Left lung (tissue), 10 donors: Measurements from ENCODE around the gene F12. TPM values are rescaled to one million over a fixed set of nuclear protein-coding genes. Genes with fewer than 3 reads are reported as not detected.
A peak's percentile ranks its signal among the peaks of the same experiment; 100 is the strongest.

Experiments used
- ATAC-seq: fragments of 200-7000 bp; cut with Tn5 transposase; one replicate; pipeline ENCODE4 v1.9.1; 2020; ENCODE audit warnings: moderate library complexity
- DNase-seq, 4 donors: peaks; one replicate each; pipeline ENCODE4 v3.0.0-alpha.2; 2013 to 2020
- H3K27ac ChIP-seq, 2 donors: fragments of 200-600 bp; sonication (generic) in 1 of 2; one replicate each; pipeline versions ENCODE4 v1.5.0 to v1.8.0; 2020 to 2021
- H3K27me3 ChIP-seq, 2 donors: fragments of 200-600 bp; sonication (generic) in 1 of 2; one replicate each; pipeline versions ENCODE4 v1.5.0 to v1.8.0; 2020 to 2021
- H3K36me3 ChIP-seq, 2 donors: fragments of 200-600 bp; sonication (generic) in 1 of 2; one replicate each; pipeline versions ENCODE4 v1.5.0 to v1.8.0; 2020 to 2021
- H3K4me1 ChIP-seq, 2 donors: fragments of 200-600 bp; one replicate each; pipeline ENCODE4 v1.8.0; 2021
- H3K4me3 ChIP-seq, 2 donors: fragments of 200-600 bp; sonication (generic) in 1 of 2; one replicate each; pipeline versions ENCODE4 v1.5.0 to v1.8.0; 2020 to 2021; ENCODE audit warnings: mild to moderate bottlenecking in 1 of 2
- H3K9me3 ChIP-seq, 2 donors: fragments of 200-600 bp; sonication (generic) in 1 of 2; one replicate each; pipeline versions ENCODE4 v1.5.0 to v1.8.0; 2020 to 2021
- intact Hi-C, 2 donors: fragments of 100-400 bp; cut with DNase I; formaldehyde crosslinking; loops; one replicate each; pipeline versions ENCODE4 v1.11.2 to v1.14.2; 2022
- polyA plus RNA-seq, 6 donors: library from polyadenylated mRNA; unstranded; fragments of 120-200 nt; gene quantifications; one replicate each; pipeline ENCODE4 v1.2.1, GENCODE V29; 2013; ENCODE audit not compliant: insufficient read length in 6 of 6
- total RNA-seq, 2 donors: library from RNA; stranded (reverse); fragmentation: NEBNext Ultra II Directional; extraction: Animal tissue kit (Norgen Biotek cat#: 25700); gene quantifications; one replicate each; pipeline ENCODE4 v1.2.1, GENCODE V29; 2021
- TF ChIP-seq, protein P1 (sequence below), 2 donors: fragments of 200-600 bp; sonication (generic) in 1 of 2; IDR thresholded peaks; one replicate each; pipeline versions ENCODE4 v1.5.0 to v1.8.0; 2021; ENCODE audit warnings: antibody characterized with exemption in 2 of 2
- donor health status: DM: no; HTN: yes; CAD: no.
- donor health status: DM: no; HTN: no; CAD: no.

F12 gene
- total and polyA plus RNA-seq, 8 donors: 0.20 to 1.1 (median 0.35) TPM; not detected in 1

DNA sequence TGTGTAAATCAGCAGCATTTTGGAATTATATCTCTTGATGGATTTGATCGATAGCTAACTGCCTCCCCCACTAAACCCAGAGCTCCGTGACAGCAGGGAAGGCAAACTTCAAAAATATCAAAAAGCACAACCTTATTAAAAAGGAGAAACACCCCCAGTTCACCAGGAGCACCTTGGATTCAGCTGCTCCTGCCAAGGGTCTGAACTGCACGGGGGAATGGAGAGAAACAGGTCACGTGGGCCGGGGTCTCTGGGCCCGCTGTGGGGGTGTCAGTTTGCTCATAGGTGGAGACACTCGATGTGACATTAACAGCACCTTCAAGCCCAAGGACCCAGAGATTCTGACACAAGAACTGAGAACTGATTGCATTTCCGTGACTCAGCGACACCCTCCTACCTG lies 26.2 kb downstream of the F12 start:
- no peak overlapping the region for H3K27ac ChIP-seq
- TF ChIP-seq, protein P1, sequence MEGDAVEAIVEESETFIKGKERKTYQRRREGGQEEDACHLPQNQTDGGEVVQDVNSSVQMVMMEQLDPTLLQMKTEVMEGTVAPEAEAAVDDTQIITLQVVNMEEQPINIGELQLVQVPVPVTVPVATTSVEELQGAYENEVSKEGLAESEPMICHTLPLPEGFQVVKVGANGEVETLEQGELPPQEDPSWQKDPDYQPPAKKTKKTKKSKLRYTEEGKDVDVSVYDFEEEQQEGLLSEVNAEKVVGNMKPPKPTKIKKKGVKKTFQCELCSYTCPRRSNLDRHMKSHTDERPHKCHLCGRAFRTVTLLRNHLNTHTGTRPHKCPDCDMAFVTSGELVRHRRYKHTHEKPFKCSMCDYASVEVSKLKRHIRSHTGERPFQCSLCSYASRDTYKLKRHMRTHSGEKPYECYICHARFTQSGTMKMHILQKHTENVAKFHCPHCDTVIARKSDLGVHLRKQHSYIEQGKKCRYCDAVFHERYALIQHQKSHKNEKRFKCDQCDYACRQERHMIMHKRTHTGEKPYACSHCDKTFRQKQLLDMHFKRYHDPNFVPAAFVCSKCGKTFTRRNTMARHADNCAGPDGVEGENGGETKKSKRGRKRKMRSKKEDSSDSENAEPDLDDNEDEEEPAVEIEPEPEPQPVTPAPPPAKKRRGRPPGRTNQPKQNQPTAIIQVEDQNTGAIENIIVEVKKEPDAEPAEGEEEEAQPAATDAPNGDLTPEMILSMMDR (IDR thresholded peaks at IDR 0.05): no peak
- ATAC-seq (no peak), DNase-seq (no peak)
- intact Hi-C loops: no loop called here
- H3K9me3 ChIP-seq: no peaks in the 10 kb centered on the region
- no peaks in the 10 kb centered on the region for H3K36me3 ChIP-seq
- H3K4me3 ChIP-seq: no peak overlapping the region
- peaks cover 0 to 59% of the 10 kb centered on the region in 2 donors for H3K27me3 ChIP-seq
- H3K4me1 ChIP-seq: peaks cover 0 to 7% of the 10 kb centered on the region in 2 donors

DNA sequence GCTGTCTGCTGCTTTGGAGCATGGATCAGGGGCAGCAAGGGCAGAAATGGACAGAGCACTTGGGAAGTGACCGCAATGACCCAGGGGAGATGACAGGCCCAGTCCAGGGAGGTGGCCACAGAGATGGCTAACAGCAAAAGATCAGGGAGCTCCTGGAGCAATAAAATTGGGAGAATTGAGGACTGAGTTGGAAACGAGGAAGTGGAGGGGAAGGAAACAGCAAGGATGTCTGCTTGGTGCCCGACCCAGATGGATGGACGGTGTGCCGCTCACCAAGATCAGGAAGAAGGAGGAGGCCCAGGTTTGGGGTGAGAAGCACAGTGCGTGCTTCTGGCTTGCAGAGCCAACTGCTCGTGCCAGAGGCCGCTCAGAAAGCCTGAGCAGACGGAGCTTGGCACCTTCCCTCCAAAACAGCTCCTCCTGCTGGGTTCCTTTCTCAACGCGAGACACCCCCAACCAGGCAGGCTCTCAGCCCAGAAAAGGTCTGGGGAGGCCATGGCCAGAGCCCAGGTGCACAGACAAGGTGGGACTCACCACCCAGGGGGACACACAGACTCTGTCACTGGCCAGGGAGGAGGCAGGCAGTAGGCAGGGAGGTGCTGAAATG lies 26.8 kb downstream of the F12 start:
- no peak for ATAC-seq
- Histone ChIP-seq H3K9me3 (no peaks in the 10 kb centered on the region), H3K36me3 (no peaks in the 10 kb centered on the region), H3K4me1 (peaks cover 0 to 7% of the 10 kb centered on the region in 2 donors), H3K27me3 (peaks cover 0 to 59% of the 10 kb centered on the region in 2 donors), H3K27ac (no peak overlapping the region), H3K4me3 (no peak overlapping the region)
- TF ChIP-seq, protein P1 (IDR thresholded peaks at IDR 0.05): no peak
- intact Hi-C loops: no loop called here
- no peak for DNase-seq

DNA sequence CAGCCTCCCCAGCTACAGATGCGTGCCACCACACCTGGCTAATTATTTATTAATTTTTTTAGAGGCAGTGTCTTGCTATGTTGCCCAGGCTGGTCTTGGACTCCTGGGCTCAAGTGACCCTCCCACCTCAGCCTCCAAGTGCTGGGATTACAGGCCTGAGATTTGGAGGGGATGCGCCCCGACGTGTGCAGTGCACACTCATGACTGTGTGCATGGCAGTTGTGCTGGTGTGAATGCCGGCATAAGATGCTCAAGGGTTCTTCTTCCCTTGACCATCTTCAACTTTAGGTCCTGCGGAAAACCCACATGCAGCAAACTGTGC lies 28.6 kb downstream of the F12 start:
- TF ChIP-seq, protein P1 (IDR thresholded peaks at IDR 0.05): no peak
- intact Hi-C loops: no loop called here
- no peak for ATAC-seq
- Histone ChIP-seq H3K36me3 (no peaks in the 10 kb centered on the region), H3K9me3 (no peaks in the 10 kb centered on the region), H3K27me3 (peaks cover 0 to 50% of the 10 kb centered on the region in 2 donors), H3K4me1 (peaks cover 0 to 4% of the 10 kb centered on the region in 2 donors), H3K27ac (no peak overlapping the region), H3K4me3 (no peak overlapping the region)
- DNase-seq: no peak

DNA sequence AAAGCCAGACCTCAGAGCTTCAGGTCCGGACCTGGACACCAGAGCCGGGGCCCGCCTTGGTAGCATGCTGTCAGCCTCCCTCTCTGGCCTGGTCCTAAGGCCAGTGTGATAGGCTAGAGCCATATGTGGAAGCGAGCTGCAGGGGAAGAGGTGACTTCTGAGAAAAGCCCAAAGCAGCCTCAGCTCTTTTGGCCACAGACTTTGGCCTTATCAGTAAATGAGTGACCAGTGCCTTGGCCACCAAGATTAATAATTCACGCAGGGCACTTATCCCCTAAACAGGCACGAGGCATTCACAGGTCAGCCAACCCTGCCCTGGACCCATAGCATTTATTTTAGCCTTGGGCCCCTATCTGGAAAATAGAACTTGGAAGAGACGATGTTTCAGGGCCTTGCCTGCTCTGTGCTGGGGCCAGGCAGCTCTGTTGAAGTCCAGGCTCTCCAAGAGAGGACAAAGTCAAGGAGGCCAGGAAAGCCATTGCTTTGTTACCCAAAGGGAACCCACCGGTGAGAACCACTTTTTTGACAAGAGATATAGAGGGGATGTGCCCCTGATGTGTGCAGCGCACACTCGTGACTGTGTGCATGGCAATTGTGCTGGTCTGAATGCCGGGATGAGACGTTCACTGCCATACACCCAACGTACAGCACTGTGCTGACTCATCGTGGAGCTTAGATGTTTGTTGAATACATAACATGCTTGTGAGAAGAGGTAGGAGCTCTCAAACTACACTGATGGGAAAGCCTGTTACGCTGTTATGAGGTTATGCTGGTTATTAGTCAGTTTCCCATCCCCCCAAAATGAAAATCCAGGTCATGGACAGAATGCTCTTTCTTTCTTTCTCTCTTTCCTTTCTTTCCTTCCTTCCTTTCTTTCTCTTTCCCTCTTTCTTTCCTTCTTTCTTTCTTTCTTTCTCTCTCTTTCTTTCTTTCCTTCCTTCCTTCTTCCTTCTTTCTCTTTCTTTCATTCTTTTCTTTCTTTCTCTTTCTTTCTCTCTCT lies 30.2 kb downstream of the F12 start:
- intact Hi-C loops: no loop called here
- Histone ChIP-seq H3K27me3 (peaks cover 0 to 35% of the 10 kb centered on the region in 2 donors), H3K36me3 (no peaks in the 10 kb centered on the region), H3K4me1 (no peaks in the 10 kb centered on the region), H3K9me3 (no peaks in the 10 kb centered on the region), H3K4me3 (no peak overlapping the region), H3K27ac (no peak overlapping the region)
- ATAC-seq (peak; percentile 87), DNase-seq (no peak)
- TF ChIP-seq, protein P1 (IDR thresholded peaks at IDR 0.05): no peak
